ENCODE data around the gene SERHL2.
"Not testable (repeated sequence)": the region's sequence is repeated elsewhere in the genome, so short reads cannot be mapped to it uniquely, and the experiment has no call there.

Gene SERHL2

DNA sequence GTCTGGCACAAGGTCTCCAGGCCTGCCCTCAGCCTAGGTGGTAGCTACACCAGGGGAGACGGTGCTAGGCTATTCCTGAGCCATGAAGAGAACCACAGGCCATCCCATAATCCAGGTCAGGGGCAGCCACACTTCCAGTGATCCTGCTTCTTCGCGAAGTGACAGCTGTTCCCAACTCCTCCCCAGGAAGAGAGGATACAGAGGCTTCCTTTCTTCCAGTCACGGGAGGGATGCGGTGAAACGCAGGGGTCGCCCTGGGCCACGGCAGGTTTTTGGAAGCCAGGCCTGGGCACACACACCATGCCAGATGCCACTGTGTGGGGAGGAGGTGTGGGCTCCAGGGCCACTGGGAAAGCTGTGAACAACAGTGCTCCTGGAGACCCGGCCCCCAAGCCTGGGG is 23.4 kb downstream of the SERHL2 start:
- not testable (repeated sequence) for DNase-seq

DNA sequence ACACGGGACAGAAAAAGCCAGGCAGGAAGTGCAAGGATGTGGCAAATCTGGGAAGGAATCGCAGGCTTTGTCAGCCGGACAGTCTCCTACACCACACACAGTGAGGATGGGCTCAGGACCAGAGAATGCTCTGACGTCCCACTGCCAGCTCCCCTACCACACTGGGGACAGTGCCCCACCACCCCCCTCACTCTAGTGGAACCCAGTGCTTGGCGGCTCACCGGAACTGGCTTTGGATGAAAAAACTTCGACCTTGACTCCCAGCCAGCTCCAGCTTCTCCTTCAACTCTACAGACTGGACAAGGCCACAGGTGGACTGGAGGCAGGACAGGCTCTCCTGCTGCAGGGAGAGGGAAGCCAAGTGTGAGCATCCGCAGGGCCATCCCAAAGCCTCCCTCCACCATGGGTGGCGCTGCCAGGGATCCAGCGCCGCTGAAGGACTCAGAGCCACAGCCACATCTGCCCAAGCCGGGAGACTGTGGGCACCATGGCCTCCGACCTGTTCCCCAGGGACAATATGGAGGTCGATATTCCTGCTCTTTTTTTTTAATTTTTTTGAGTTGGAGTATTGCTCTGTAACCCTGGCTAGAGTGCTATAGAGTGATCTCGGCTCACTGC is 24.0 kb downstream of the SERHL2 start:
- DNase-seq = no peak

DNA sequence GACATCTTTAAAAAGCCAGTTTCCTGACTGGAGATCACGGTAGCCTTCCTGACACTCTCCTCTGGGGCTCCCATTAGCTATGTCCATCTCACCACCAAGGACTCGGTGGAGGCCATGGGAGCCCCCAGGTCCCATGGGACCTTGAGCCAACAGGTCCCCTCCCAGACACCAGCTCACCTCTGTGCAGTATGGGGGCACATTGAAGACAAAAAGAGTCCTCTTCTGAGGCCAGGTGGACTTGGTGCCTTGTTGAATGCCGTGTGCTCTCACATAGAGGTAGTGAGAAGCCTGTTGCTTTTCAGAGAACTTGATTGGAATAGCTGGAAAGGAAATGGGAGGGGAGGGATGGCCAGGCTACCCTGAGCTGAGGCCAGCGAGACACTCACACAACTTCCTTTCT is 26.3 kb downstream of the SERHL2 start:
- not testable (repeated sequence) for DNase-seq

DNA sequence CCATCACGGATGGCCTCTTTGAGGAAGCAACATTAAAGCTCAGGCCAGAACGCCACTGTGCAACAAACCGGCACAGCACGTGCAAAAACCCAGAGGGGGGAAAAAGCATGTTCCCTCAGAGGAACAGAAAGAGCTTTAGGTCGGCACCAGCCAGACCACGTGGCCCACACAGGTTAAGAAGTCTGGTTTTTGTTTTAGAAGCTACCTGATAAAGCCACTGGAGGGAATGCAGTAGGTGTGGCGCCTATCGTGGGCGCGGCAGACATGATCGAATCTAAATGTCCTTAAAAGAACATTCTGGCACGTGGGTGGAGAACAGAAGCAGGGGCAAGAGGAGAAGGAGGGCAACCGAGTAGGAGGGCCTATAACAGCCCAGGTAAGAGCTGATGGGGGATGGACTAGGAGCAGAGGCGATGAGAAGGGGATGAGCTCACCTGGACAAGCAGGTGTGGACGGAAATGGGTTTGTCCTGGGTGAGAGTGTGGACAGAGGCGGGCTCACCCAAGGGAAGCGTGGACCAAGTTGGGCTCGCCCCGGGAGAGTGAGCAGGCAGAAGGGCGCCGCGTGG is 27.5 kb downstream of the SERHL2 start:
- DNase-seq = not testable (repeated sequence)

DNA sequence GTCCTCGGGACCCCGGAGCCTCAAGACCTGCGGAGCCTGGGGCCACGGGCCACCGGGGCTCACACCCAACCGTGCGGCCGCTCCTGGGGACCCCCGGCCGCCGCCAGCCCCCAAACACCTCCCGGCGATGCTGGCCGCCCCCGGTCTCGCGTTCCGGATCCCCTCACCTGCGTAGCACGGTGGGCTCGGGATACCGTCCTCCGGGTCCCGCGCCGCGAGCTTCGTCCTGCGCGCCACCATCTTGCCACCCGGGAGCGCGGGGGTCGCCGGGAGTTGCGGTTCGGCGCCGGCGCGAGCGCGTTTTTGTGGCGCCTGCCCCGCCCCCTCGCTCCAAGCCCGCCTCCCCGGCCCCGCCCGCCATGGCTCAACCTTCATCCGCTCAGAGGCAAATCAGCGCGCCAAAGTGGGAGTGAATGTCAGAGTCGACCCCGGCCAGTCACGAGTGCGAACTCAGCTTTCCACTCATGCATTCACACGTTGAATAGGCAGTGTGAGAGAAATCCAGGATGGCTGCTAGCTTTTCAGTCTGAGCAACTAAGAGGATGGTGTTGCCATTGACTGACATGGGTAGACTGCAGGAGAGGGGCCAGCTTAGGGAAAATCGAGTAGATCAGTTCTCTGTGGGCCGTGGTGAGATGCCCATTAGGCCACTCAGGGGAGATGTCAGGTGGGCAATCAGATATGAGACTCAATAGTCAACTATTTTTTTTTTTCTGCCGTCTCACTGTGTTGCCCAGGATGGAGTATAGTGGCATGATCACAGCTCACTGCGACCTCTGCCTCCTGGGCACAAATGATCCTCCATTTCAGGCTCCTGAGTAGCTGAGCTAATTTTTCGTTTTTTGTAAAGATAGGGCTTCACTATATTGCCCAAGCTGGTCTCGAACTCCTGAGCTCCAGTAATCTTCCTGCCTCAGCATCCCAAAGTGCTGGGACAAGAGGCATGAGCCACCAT is 28.3 kb downstream of the SERHL2 start:
- DNase-seq = no peak

DNA sequence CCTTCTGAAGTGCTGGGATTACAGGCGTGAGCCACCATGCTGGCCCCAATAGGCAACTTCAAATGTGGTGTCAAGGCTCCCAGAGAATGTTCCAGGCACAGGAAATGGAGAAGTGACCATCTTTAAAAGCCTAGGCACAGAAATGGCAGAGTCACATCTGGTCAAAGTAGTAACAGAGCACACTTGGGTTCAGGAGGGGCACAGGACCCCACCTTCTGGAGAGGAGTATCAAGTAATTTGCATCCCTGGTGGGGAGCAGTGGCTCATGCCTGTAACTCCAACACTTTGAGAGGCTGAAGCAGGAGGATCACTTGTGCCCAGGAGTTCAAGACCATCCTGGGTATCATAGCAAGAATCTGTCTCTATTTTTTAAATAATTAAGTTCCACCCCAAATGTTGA is 29.2 kb downstream of the SERHL2 start:
- no peak for DNase-seq

DNA sequence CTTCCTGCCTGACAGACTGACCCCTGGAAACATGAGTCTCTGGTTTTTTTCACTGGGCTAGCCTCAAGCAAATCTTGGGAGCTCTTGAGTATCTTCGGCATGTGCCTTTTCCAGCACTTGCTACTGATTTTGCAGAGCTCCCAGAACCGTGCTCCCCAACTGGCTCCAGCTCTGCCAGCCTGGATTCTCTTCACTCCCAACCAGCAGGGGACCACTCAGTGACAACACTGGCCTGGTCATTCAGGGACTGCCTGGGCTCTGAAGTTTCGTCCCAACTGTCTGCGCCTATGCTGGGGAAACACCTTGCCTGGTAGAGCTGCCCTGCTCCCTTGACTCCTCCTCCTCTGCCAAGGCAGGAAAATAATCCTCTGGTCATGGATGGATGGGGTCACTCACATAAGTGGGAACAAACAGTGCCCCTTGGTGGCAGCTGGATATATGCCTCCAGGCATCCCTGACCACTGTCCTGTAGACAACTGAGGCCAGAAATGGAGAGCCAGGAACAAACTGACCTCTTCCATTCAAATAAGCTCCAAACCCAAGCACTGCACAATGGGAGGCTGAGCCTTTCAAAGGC is 30.7 kb downstream of the SERHL2 start:
- DNase-seq = no peak

DNA sequence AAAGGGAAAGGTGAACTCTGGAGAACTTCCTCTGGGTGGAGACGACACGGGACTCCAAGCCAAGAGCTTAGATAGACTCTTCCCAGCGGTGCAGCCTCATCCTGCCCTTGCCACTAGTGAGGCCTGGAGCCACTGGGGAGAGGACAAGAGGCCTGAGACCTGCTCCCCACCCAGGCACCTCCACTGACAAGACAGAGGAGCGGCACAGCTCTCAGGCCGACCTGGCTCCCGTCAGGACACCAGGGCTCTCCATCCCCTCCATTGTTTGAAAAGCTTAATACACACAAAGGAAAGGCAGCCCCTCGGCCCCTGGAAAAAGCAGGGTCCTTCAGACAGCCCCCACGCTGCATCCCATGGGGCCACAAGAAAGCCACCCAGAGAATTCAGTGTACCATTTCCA is 31.3 kb downstream of the SERHL2 start:
- no peak for DNase-seq

DNA sequence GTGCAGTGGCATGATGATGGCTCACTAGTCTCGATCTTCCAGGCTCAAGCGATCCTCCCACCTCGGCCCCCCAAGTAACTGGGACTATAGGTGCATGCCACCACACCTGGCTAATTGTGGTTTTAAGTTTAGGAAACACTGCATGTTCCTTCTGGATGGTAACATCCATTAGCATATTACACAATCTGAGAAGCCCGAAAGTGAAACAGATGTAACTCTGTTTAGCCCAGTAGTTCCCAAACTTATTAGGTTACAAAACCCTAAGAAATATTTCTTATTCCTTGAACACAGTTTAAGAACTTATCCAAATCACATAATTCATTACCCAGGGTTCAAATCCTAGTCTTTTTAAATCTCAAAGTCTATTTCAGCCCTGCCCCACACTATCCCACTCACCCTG is 32.6 kb downstream of the SERHL2 start:
- no peak for DNase-seq

DNA sequence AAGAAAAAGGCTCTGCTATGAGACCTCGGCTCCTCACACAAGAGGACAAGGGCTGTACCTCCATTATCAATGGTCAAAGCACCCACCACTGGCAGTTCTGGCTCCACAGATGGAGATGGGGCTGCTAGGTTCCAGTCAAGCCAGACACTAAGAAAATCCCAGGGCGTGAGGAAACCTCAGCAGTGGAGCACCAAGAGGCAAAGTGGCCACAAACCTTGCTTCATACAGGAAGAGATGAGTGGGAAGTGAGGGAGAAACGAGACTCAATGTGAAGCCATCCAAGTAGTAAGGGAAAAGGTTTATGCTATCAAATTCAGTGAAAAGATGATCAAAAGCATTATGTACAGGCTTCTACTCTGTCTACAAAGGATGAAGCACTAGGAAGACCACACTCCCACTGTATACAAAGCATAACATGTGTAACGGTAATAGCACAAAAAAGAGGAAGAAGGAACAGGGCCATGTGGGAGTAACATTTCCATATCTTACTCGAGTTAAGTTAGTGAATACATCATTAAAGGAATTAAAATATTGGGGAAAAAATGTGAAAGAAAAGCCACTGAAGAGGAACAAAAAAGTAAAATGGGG is 33.9 kb downstream of the SERHL2 start:
- no peak for DNase-seq

DNA sequence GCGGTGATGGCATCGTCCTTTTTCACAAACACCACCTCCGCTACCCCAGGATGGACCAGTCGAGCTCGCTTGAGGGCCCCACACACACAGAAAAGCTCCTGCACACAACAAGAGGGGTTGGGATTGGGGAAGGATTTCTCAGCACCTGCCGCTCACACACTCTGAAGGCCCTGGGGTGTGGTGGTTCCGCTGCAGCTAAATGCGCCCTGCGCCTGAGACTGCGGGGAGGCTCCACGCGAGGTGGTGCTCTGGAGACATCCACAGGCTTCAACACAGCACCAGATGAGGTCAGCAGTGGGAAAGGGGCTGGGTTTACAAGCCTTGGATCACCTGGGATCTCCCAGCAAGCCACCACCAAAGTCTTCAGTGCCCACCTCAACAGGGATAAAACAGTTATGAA is 38.2 kb downstream of the SERHL2 start:
- no peak for DNase-seq

DNA sequence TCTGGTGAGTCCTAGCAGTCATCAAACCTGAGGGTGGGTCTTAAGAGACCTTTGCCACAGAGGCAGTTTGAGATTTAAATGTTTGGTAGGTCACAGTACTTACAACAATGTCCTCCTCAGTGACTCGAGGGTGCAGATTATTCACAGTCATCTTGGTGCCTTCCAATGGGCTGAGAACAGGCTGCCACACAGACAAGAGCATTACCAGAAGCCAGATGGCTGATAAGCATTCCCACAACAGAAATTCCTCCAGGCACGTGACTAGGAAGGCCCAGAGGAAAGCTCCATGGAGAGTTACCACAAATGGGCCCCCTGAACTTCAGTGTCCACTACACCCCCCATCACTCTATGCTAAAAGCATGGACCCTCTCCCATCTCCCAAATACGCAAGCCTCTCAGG is 41.7 kb downstream of the SERHL2 start:
- no peak for DNase-seq

DNA sequence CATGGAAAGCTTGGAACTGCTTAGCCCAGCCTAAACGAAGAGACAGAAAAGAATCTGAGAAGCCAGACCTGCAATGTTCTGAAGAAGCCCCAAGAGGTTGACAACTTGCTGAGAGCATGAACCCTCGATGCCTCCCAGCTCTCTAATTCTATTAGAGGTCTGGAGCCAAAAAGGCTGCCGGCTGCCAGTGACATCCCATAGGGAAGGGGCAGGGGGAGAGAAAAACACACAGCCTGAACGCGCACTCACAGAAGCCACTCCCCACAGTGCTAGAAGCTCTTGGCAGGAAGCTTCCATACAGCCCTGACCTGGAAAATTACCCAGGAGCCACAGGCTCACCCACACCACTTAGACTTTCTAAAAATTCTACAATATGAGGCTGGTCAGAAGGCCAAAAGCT is 42.6 kb downstream of the SERHL2 start:
- DNase-seq = no peak

DNA sequence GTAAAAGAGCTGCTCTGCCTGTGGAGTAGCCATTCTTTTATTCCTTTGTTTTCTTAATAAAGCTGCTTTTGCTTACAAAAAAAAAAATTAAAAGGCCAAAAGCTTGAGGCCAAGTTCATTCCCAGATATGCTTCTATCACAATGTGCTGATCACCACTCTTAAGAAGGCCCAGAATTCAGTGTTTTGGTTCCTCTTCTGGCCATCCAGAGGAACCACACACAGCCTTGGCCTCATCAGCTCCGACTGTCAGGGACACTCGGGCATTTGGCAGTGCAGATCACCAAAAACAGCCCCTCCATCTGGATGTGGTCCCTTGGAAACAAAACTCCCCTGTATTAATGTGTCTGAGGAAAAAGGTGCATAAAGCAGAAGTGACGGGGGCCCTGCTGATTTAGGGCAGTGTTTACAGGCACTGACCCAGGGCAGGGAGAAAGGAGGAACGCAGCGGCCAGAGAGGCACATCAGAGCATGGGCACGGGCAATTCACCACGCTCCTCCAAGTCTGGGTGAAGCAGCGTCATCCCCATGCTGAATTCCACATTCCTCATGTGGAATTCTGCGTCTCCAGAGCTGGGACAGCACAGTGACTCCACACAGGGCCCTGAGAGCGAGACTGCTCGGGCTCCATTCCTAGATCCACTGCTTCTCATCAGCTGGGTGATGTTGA is 43.2 kb downstream of the SERHL2 start:
- no peak for DNase-seq

DNA sequence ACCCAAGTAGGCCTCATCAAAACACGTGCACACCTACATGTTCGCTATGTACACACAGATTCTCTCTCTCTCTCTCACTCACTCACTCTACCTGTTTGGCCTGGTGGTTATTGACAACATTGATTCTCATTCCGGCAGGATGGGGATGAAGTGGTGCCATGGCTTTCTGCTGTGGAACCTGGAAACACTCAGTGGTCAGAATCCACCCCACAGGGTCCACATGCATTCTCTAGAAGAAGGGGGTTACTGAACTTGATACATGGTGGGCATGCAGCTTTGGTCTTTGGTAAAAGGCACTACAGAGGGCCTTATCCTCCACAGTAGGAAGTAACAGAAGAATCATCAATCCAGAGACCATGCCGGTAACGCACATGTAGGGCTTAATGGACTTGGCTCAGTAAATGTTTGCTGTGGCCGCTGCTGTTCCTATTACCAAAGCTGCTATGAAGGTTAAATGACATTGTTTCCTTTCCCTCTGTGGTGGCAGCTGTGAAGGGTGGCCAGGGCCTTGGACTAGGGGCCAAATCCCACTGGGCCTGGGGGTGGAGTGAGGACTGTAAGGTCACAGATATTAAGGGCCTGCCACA is 48.2 kb downstream of the SERHL2 start:
- no peak for DNase-seq

DNA sequence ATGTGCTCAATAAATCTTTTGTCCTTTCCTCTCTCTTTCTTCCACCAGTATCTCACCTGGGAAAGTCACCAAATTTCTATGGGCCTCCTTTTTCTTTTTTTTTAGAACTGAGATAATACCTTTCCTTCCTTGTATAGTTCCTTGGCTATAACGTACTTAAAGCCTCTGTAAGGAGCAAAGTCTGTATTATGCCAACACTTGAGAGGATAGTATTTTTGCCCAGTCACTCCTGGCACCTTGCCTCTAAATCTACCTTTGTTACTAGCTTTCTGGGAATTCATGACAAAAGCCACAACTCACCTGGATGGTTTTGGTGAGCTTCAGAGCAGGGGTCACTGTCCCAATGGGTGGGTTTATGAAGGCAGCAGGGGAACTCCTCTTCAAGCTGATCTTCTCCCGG is 48.7 kb downstream of the SERHL2 start:
- no peak for DNase-seq

DNA sequence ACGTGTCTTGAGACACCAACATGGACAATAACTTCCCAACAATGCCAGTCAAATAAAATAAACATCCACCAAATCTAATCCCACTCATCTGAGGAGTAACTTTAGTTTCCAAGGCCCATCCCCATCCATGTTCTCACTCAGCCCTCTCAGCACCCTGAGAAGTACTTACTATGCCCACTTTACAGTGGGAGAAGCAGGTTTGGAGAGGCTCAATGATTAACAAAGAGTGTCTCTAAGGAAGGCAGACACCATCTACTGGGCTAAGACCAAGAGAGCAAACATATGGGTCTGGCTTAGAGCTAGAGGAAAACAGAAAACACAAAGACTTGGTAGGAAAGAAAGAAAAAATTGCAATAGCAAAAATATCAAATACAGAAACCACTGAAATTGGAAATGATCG is 49.7 kb downstream of the SERHL2 start:
- DNase-seq = no peak

DNA sequence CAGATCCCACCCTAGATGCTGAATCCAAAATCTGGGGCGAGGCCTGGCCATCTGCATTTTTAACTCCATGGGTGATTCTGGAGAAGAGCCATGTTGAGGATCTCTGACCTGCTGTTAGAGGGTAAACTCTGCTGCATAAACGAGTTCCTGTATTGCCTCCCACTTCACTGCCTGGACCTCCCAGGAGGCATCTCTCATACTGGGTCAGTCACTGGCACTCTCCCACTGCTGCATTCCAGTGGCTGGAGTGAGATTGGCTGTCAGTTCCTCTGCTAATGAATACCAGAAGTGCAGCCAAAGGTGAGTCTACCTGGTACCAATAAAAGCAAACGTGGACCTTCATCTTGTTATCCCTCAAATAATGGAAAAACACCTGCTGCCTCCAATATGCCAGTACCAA is 50.6 kb downstream of the SERHL2 start:
- DNase-seq = no peak

DNA sequence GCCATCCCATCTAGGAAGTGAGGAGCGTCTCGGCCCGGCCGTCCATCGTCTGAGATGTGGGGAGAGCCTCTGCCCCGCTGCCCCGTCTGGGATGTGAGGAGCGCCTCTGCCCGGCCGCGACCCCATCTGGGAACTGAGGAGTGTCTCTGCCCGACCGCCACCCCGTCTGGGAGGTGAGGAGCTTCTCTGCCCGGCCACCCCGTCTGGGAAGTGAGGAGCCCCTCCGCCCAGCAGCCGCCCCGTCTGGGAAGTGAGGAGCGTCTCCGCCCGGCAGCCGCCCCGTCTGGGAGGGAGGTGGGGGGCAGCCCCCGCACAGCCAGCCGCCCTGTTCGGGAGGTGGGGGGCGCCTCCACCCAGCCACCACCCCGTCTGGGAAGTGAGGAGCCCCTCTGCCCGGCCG is 53.9 kb downstream of the SERHL2 start:
- not testable (repeated sequence) for DNase-seq

DNA sequence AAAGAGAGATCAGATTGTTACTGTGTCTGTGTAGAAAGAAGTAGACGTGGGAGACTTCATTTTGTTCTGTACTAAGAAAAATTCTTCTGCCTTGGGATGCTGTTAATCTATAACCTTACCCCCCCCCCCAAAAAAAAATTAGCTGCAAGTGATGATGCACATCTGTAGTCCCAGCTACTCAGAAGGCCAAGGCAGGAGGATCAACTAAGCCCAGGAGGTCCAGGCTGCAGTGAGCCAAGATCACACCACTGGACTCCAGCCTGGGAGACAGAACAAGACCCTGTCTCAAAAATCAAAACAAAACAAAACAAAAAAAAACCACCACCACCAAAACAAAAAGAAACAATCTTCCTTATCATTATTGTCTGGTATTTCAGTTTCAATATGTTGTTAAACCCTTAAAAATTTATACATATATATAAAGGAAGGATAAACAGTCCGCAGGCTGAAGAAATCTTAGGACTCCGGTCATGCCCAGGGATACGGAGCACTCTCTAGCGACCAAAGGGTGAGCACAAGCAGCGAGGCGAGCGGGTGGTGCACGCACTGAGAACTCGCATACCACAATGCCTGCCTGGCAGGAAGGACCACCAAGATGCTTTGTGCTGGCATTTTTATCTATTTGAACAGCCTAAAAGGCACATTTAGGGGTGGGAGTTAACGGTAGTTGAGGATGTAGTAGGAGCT is 54.5 kb downstream of the SERHL2 start:
- DNase-seq = no peak

DNA sequence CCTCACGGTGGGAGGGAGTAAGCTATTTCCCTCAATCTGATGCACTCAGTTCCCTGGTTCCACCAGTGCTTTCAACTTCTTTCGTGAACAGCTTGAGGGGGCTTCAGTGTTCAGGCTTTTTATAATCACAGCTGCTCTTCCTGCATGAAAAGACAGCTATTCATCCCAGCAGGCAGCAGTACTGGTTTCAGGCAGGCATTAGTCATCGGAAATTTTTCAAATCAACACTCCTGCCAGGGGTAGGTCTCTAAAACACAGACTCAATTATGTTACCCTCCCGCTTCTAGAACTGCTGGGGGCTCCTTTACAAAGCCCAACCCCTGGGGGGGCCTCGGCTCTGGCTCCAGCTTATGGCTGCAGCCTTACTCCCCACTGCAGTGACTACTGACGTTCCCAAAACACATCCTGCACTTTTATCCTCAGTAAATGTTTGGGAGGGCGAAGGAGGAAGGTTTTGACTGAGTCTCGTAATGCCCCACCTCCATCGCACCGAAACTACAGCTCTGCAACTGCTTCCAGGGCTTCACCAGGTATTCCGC is 55.1 kb downstream of the SERHL2 start:
- no peak for DNase-seq

All from cortex of kidney (tissue), 1 donor.